ENCODE measurements around the gene JADE3. TPM values are rescaled to one million over a fixed set of nuclear protein-coding genes. Genes with fewer than 3 reads are reported as not detected.
A peak's percentile ranks its signal among the peaks of the same experiment; 100 is the strongest.

JADE3 gene
- total RNA-seq, 1 donor = 4.3 TPM

DNA sequence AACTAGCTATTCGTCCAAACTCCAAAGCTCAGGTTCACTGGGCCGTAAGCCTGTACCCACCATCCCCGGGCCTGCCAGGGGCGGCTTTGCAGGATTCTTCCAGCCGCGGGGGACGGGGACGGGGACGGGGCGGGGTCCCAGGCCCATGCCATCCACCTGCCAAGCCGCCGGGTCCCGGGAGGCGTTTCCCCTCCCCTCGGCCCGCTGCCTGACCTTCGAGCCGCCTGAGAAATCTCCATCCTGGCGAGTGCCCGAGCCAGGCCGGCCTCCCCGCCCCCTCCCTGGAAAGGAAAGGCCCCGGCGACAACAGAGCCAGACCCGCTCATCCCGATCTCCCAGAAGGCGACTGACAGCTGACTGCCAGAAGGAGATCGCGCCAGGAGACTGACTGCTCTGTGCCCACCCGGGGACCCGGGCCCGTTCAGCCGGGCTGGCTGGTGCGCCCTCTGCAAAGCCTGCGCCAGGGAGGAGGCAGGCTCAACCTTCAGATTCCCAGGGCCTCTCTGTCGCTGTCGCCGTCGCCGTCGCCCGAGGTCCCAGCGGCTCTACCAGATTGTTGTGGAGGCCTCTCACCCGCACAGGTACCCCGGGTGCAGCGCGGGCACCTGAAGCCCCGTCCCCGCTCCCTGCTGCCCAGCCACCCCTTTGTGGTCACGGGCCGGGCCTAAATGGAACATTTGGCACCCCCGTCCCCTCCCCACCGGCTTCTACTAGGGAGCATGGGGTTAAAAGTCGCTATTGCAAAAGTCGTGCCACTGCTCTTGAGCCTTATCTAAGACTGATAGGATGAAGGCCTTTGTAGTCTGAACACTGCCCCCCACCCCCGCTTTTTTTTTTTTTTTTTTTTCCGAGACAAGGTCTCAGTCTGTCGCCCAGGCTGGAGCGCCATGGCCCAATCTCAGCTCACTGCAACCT is 166.2 kb downstream of the JADE3 start, which contains the start of gene RGN:
Gene RGN, plus strand, starts transcription at position 315 of the 915 bp plus-strand sequence. CDS start 2,702 bp downstream, outside the sequence.
- TF ChIP-seq, protein P1, sequence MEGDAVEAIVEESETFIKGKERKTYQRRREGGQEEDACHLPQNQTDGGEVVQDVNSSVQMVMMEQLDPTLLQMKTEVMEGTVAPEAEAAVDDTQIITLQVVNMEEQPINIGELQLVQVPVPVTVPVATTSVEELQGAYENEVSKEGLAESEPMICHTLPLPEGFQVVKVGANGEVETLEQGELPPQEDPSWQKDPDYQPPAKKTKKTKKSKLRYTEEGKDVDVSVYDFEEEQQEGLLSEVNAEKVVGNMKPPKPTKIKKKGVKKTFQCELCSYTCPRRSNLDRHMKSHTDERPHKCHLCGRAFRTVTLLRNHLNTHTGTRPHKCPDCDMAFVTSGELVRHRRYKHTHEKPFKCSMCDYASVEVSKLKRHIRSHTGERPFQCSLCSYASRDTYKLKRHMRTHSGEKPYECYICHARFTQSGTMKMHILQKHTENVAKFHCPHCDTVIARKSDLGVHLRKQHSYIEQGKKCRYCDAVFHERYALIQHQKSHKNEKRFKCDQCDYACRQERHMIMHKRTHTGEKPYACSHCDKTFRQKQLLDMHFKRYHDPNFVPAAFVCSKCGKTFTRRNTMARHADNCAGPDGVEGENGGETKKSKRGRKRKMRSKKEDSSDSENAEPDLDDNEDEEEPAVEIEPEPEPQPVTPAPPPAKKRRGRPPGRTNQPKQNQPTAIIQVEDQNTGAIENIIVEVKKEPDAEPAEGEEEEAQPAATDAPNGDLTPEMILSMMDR (IDR thresholded peaks at IDR 0.05; ENCODE audit: insufficient read depth, low read depth, low read length) = no peak
- no peak within 1 kb of the TSS for H3K4me3 ChIP-seq (ENCODE audit: low read depth, low read length)
- no peak for DNase-seq (ENCODE audit: low read depth)

DNA sequence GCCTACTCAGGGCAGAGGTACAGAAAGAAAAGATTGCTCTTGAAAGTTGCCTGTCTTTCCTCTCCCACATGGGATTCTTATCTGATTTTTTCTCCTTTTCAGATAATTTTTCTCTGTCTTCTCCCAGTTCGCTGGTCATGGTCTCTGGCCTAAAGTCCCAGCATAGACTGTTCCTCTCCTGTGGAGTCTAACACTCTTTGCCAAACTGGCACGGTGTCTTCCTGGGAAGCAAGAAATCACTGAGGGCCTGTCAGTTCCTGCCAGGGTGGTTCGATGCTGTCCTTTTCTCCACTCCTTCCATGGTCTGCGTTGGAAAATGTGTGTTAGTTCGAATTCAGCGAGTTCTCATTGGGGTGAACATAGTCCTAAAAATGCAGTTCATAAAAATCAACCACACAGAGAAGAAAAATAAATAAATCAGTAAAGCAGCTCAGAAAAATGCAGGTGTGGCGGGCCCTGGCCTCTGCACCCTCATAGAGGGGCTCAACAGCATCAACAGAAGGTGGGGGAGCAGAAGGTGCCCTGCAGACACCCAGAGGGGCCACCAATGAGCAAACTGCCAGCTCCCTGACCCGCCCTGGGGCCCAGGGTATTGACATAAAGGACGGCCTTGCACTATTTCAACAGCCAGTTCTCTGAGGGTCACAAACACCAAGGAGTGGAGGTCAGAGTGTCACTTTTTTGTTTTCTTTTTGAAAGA is 168.1 kb downstream of the JADE3 start:
- H3K4me3 ChIP-seq (ENCODE audit: low read depth, low read length) = no peak overlapping the region
- TF ChIP-seq, protein P1 (IDR thresholded peaks at IDR 0.05; ENCODE audit: insufficient read depth, low read depth, low read length) = no peak
- DNase-seq (ENCODE audit: low read depth) = no peak

DNA sequence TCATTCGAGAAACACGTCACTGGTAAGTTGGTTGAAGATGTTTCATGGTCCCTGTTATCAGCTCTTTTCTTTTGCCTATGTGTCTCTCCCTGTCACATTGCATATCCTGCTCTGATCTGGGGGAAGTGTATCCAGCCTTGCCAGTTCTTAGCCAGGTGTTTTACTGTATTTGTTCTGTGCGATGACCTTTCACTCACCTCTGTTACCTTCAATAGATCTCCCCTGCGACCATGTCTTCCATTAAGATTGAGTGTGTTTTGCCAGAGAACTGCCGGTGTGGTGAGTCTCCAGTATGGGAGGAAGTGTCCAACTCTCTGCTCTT is 168.7 kb downstream of the JADE3 start:
- no peak for DNase-seq (ENCODE audit: low read depth)
- H3K4me3 ChIP-seq (ENCODE audit: low read depth, low read length) = no peak overlapping the region
- TF ChIP-seq, protein P1 (IDR thresholded peaks at IDR 0.05; ENCODE audit: insufficient read depth, low read depth, low read length) = no peak

DNA sequence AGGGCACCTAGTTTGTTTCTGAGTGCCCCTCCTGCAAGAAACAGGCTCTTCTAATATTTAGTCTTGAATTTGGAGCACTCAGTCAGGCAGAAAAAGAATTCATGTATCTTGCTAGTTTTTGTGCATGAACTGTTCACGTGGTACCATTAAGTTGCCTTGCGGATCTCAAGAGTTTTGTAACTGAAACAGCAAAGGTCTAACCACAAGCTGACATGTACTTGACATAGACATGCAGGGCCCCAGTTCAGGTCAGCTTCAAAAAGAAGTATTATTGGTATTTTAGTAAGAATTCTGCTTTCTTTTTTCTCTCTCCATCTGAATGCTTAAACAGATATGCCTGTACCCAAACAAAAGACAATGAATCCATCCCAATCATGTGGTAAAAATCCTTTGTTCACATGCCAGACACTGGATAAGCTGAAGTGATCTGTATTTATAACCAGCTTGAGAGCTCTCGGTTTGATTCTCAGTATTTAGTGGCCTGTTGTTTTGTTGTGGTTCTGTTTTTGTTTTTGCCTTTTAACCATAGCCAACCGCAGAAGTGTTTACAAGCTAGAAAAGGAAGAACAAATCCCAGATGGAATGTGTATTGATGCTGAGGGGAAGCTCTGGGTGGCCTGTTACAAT is 179.0 kb downstream of the JADE3 start:
- peak; percentile 73 for DNase-seq (ENCODE audit: low read depth)
- TF ChIP-seq, protein P1 (IDR thresholded peaks at IDR 0.05; ENCODE audit: insufficient read depth, low read depth, low read length) = no peak
- no peak overlapping the region for H3K4me3 ChIP-seq (ENCODE audit: low read depth, low read length)

DNA sequence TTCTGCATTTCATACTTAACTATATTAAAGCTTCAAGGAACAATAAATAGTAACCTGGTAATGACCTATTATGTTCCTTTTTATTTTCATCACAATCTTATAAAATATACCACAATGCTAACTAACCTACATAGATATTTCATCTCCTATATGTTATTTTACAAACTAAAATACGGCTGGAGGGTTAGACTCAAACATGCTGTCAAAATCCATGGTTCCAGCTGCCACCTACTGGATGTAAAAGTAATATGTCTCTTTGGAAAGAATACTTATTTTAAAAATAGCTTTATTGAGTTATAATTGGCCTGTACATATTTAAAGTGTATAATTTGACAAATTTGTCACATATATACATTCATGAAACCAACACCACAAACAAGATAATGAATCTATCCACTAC is 181.0 kb downstream of the JADE3 start:
- TF ChIP-seq, protein P1 (IDR thresholded peaks at IDR 0.05; ENCODE audit: insufficient read depth, low read depth, low read length) = peak; percentile 44
- no peak overlapping the region for H3K4me3 ChIP-seq (ENCODE audit: low read depth, low read length)
- DNase-seq (ENCODE audit: low read depth) = peak; percentile 53

DNA sequence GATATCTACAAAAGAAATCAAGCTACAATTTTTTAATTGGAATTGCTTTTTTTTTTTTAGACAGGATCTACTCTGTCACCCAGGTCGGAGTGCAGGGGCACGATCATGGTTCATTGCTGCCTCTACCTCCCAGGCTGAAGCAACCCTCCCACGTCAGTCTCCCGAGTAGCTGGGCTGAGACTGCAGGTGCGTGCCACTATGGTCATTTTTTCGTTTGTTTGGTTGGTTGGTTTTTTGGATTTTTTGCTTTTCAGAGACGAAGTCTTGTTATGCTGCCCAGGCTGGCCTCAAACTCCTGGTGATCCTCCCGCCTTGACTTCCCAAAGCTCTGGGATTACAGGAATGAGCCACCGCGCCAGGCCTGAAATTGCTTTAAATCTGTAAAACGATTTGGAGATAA is 181.6 kb downstream of the JADE3 start:
- no peak overlapping the region for H3K4me3 ChIP-seq (ENCODE audit: low read depth, low read length)
- DNase-seq (ENCODE audit: low read depth) = no peak
- TF ChIP-seq, protein P1 (IDR thresholded peaks at IDR 0.05; ENCODE audit: insufficient read depth, low read depth, low read length) = no peak

Measured in fibroblast of villous mesenchyme (primary cell).